Measurements from ENCODE around the gene ZC3H13. TPM values are rescaled to one million over a fixed set of nuclear protein-coding genes. Genes with fewer than 3 reads are reported as not detected.

Gene ZC3H13
- total RNA-seq, 1 donor from 2014 or later = 52.0 TPM

DNA sequence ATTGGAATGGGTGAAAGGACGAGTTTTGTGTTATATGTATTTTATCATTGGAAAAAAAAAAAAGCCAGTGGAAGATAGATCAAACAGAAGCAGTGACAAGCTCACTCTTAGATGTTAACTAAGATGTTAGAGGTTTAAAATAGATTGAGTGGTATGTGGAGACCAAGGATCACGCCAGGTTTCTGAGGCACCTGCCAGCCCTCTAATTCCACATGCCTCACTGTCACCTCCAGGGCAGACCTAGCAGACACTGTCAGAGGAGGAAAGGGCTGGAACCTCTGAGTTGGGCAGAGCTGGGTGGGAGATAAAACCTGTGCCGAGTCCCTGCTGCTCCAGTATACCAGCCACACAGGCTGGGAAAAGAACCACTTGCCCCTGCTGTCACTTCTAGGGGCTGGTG lies 143.5 kb downstream of the ZC3H13 start:
- H3K4me1 ChIP-seq = no peaks in the 10 kb centered on the region
- ATAC-seq = no peak
- H3K27me3 ChIP-seq (ENCODE audit: low read depth) = peaks cover 3% of the 10 kb centered on the region
- H3K36me3 ChIP-seq = no peaks in the 10 kb centered on the region
- no peak for DNase-seq
- H3K4me3 ChIP-seq = no peak overlapping the region
- intact Hi-C loops (cut with DNase I) = no loop called here
- no peak overlapping the region for H3K27ac ChIP-seq
- TF ChIP-seq, protein P1, sequence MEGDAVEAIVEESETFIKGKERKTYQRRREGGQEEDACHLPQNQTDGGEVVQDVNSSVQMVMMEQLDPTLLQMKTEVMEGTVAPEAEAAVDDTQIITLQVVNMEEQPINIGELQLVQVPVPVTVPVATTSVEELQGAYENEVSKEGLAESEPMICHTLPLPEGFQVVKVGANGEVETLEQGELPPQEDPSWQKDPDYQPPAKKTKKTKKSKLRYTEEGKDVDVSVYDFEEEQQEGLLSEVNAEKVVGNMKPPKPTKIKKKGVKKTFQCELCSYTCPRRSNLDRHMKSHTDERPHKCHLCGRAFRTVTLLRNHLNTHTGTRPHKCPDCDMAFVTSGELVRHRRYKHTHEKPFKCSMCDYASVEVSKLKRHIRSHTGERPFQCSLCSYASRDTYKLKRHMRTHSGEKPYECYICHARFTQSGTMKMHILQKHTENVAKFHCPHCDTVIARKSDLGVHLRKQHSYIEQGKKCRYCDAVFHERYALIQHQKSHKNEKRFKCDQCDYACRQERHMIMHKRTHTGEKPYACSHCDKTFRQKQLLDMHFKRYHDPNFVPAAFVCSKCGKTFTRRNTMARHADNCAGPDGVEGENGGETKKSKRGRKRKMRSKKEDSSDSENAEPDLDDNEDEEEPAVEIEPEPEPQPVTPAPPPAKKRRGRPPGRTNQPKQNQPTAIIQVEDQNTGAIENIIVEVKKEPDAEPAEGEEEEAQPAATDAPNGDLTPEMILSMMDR (IDR thresholded peaks at IDR 0.05) = no peak
- H3K9me3 ChIP-seq = no peaks in the 10 kb centered on the region

DNA sequence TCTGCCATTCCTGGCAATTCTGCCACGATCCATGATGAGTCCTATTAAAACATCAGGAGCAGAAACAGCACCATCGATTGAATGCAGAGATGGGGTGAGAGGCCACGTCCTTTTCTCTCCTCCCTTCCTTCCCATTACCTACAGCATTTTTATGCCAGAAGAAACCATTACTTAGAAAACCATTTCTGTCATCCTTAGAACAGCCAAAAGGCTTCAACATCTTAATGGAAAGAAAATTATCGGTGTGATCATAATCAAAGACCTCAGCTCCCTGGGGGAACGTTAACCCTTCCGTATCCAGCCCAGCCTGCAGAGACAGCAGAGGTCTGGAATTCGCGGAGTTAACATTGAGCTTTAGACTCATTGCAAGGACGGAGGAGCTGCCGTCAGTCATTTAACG lies 145.0 kb downstream of the ZC3H13 start:
- intact Hi-C loops (cut with DNase I) = no loop called here
- Histone ChIP-seq H3K9me3 (no peaks in the 10 kb centered on the region), H3K36me3 (no peaks in the 10 kb centered on the region), H3K4me1 (no peaks in the 10 kb centered on the region), H3K4me3 (no peak overlapping the region), H3K27ac (no peak overlapping the region), H3K27me3 (ENCODE audit: low read depth) (peaks cover 3% of the 10 kb centered on the region)
- ATAC-seq = no peak
- no peak for DNase-seq
- TF ChIP-seq, protein P1 (IDR thresholded peaks at IDR 0.05) = no peak

Other genes starting within 250 kb of the ZC3H13 start
- gene SIAH3, start 201.0 kb downstream of the ZC3H13 start, total RNA-seq = 0.06 TPM
- gene CPB2, start 52.3 kb upstream of the ZC3H13 start, total RNA-seq = 33.5 TPM
- gene LCP1, start 129.4 kb upstream of the ZC3H13 start, total RNA-seq = 371 TPM
- gene LRRC63, start 159.2 kb upstream of the ZC3H13 start, total RNA-seq = 1.7 TPM

Data from lower lobe of right lung (tissue), 2 donors.